GM18507 (cell line): Measurements from ENCODE around the gene BCL3.
A peak's percentile ranks its signal among the peaks of the same experiment; 100 is the strongest.
"Not testable (repeated sequence)": the region's sequence is repeated elsewhere in the genome, so short reads cannot be mapped to it uniquely, and the experiment has no call there.

Experiments used
- DNase-seq: peaks from one replicate; pipeline ENCODE4 v3.0.0; 2011; ENCODE audit warnings: low read depth; ENCODE audit not compliant: insufficient read length; ENCODE audit errors: extremely low spot score
- FAIRE-seq: peaks from 2 replicates; lab custom pipeline; 2011; peaks lifted over from hg19 to GRCh38; lab: Jason Lieb, UNC

BCL3 gene

DNA sequence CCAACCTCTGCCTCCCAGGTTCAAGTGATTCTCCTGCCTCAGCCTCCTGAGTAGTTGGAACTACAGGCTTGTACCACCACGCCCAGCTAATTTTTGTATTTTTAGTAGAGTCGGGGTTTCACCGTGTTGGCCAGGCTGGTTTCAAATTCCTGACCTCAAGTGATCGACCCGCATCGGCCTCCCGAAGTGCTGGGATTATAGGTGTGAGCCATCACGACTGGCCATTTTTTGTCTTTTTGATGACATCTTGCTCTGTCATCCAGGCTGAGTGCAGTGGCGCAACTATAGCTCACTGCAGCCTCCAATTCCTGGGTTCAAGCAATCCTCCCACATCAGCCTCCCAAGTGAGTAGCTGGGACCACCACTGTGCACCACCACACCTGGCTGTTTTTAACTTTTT, 28.1 kb upstream of the BCL3 start:
- not testable (repeated sequence) for FAIRE-seq, DNase-seq

GRCh38 chr19:44720945-44721344, 27.6 kb upstream of the BCL3 start:
- no peak for DNase-seq
- peak; percentile 50 for FAIRE-seq

GRCh38 chr19:44721369-44721768, 27.1 kb upstream of the BCL3 start:
- DNase-seq, FAIRE-seq: not testable (repeated sequence)

- peak; percentile 83 for FAIRE-seq
- DNase-seq: peak; percentile 20
These were observed 26.1 kb upstream of the BCL3 start for GRCh38 chr19:44722131-44723121.

DNA sequence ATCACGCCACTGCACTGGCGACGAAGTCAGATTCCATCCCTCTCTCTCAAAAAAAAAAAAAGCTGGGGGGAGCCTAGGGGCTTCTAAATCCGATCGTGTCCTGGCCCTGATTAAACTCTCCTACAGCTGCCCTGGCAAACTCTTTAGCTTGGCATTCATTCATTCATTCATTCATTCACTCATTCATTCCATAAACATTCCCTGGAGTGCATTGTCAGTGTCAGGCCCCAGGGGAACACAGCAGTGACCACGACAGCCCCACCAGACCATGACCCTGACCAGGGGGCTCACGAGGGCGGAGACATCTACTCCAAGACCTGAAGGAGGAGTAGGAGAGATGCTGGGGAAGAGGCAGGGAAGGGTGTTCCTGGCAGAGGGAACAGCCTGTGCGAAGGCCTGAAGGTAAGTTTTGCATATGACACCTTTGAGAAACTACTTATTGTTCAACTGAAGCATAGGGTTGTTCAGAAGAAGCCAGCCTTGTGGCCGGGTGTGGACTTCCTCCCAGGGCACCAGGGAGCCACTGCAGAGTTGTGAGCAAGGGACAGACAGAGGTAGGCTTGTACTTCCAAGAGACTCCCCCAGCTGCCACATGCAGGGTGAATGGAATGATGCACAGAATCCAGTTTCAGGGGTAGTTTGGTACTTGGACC, 25.1 kb upstream of the BCL3 start:
- FAIRE-seq (no peak), DNase-seq (no peak)

DNA sequence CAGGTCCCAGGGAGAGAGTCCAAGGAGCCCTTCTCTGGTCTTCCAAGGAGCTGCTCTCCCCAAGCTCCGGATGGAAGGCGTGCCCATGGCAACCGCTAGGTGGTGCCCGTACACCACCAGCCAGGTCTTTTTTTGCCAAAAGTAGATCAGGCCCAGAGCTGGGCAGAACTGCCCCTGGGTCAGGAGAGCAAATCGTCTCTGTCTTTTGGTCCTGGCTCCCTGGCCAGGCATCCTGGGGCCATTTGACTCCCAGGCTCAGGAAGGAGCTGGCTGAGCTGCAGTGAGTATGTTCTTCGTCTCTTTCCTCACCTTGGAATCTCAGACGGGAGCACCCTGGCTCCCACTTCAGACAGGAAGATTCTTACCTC, 24.6 kb upstream of the BCL3 start:
- FAIRE-seq: peak; percentile 86

DNA sequence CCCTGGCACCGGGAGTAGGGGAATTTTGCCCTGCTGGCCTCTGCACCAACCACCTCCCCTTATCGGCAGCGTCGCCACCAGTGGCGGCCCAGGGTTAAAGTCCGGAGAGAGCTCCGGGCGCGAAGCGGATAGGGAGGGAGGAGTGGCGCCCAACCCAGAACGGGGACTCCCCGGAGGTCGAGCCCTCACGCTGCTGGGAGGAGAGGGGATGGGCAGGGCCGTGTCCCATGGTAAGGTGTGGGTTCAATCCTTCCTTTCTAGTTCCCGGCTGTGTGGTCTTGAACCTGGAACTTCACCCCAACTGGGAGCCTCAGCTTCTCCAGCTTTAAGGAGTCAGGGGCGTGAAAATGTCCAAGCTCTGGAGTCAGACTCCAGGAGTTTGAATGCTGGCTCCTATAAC, 23.3 kb upstream of the BCL3 start:
- DNase-seq: no peak
- no peak for FAIRE-seq

More for the DNA sequence above, 24.6 kb upstream of the BCL3 start:
- peak; percentile 65 for DNase-seq

GRCh38 chr19:44725684-44726083, 22.8 kb upstream of the BCL3 start:
- DNase-seq (no peak), FAIRE-seq (no peak)

GRCh38 chr19:44726465-44726864, 22.0 kb upstream of the BCL3 start:
- DNase-seq (no peak), FAIRE-seq (no peak)

DNA sequence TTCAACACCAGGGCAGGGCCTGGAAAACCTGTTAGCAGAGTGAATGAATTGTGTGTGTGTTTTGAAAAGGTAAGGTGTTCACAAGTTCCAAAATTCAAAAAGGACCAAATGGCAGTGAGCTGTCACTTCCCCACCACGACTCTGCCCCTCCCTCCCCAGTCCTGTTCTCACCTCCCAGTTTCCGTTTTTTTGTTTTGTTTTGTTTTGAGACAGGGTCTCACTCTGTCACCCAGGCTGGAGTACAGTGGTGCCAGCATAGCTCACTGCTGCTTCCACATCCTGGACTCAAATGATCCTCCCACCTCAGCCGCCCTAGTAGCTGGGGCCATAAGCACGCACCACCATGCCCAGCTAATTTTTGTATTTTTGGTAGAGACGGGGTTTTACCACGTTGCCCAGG, 20.3 kb upstream of the BCL3 start:
- DNase-seq (no peak), FAIRE-seq (no peak)

GRCh38 chr19:44729516-44730033, 18.9 kb upstream of the BCL3 start:
- DNase-seq (no peak), FAIRE-seq (no peak)

DNA sequence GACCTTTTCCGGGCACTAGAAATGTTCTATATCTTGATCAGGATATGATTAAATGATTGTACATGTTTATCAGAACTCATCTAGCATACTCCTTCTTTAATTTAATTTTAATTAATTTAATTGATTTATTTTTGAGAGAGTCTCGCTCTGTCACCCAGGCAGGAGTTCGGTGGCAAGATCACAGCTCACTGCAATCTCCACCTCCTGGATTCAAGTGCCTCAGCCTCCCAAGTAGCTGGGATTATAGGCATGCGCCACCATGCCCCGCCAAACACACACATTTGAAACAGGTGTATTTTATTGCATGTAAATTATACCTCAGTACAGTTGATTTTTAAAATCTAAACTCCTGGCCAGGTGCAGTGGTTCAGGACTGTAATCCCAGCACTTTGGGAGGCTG, 17.4 kb upstream of the BCL3 start:
- FAIRE-seq: no peak
- no peak for DNase-seq

GRCh38 chr19:44731622-44732021, 16.9 kb upstream of the BCL3 start:
- DNase-seq: no peak
- no peak for FAIRE-seq

- no peak for FAIRE-seq
- no peak for DNase-seq
These were observed 16.1 kb upstream of the BCL3 start for GRCh38 chr19:44732235-44733014.

GRCh38 chr19:44734357-44734756, 14.2 kb upstream of the BCL3 start:
- DNase-seq: no peak
- FAIRE-seq: no peak

DNA sequence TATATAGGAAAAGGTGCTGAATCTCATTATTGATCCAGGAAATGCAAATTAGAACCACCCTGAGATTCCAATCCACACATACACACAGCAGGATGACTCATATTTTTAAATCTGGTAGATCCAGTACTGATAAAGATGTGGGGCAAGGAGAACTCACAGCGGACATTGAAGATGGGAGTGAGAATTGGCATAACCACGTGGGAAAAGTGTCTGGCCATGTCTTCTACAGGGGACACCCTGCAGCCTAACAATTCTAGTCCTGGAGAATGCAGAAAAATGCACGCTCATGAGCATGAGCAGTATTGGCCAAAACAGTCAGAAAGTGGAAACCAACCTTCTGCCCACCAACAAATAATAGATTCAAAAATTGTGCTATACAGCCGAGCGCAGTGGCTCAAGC, 13.5 kb upstream of the BCL3 start:
- no peak for FAIRE-seq

GRCh38 chr19:44737238-44738071, 11.1 kb upstream of the BCL3 start:
- DNase-seq (no peak), FAIRE-seq (peak; percentile 15)

More for the DNA sequence above, 13.5 kb upstream of the BCL3 start:
- no peak for DNase-seq

DNA sequence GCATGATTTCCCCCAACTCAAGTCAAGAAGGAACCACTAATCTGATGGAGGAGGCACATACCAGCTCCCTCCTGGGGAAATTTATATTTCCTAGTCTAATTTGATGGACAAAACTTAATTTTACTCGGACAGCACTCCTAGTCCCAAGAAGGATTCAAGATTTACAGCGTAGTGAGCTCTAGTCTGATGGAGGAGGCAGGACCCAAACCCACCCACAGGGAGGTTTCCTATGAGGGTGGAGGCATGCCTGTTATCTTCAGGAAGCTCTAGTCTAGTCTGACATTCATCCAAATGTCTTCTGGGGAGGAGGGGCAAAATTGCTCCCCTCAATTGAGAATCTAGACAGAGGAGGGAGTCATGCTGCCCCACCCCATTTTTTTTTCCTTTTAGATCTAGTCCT, 10.4 kb upstream of the BCL3 start:
- DNase-seq (no peak), FAIRE-seq (no peak)
